ENCODE measurements around the gene SHISAL2A. TPM values are rescaled to one million over a fixed set of nuclear protein-coding genes. Genes with fewer than 3 reads are reported as not detected.

The SHISAL2A gene
- total and polyA plus RNA-seq, 2 of the 13 experiments (the other 11 are each of a cell fraction or from before 2014, with no cell fraction given) = not detected

GRCh38 chr1:52651904-52652303 is 18.9 kb downstream of the SHISAL2A start (continued):
- TF ChIP-seq, protein P1, sequence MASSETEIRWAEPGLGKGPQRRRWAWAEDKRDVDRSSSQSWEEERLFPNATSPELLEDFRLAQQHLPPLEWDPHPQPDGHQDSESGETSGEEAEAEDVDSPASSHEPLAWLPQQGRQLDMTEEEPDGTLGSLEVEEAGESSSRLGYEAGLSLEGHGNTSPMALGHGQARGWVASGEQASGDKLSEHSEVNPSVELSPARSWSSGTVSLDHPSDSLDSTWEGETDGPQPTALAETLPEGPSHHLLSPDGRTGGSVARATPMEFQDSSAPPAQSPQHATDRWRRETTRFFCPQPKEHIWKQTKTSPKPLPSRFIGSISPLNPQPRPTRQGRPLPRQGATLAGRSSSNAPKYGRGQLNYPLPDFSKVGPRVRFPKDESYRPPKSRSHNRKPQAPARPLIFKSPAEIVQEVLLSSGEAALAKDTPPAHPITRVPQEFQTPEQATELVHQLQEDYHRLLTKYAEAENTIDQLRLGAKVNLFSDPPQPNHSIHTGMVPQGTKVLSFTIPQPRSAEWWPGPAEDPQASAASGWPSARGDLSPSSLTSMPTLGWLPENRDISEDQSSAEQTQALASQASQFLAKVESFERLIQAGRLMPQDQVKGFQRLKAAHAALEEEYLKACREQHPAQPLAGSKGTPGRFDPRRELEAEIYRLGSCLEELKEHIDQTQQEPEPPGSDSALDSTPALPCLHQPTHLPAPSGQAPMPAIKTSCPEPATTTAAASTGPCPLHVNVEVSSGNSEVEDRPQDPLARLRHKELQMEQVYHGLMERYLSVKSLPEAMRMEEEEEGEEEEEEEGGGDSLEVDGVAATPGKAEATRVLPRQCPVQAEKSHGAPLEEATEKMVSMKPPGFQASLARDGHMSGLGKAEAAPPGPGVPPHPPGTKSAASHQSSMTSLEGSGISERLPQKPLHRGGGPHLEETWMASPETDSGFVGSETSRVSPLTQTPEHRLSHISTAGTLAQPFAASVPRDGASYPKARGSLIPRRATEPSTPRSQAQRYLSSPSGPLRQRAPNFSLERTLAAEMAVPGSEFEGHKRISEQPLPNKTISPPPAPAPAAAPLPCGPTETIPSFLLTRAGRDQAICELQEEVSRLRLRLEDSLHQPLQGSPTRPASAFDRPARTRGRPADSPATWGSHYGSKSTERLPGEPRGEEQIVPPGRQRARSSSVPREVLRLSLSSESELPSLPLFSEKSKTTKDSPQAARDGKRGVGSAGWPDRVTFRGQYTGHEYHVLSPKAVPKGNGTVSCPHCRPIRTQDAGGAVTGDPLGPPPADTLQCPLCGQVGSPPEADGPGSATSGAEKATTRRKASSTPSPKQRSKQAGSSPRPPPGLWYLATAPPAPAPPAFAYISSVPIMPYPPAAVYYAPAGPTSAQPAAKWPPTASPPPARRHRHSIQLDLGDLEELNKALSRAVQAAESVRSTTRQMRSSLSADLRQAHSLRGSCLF (CRISPR knock-in tag; IDR thresholded peaks at IDR 0.05; ENCODE audit: borderline replicate concordance) = no peak
- TF ChIP-seq ZBTB10 (CRISPR knock-in tag; IDR thresholded peaks at IDR 0.05; ENCODE audit: borderline replicate concordance) (no peak), MLLT10 (CRISPR knock-in tag; IDR thresholded peaks at IDR 0.05) (no peak), KDM5A (IDR thresholded peaks at IDR 0.05; ENCODE audit: borderline replicate concordance, low read length) (no peak), MAFF (IDR thresholded peaks at IDR 0.05; ENCODE audit: low read depth, low read length) (no peak), AKAP8 (CRISPR knock-in tag; IDR thresholded peaks at IDR 0.05) (no peak), SNRNP70 (IDR thresholded peaks at IDR 0.05; ENCODE audit: low read depth, low read length) (no peak), ZNF75D (CRISPR knock-in tag; IDR thresholded peaks at IDR 0.05; ENCODE audit: borderline replicate concordance) (no peak), ZNF275 (CRISPR knock-in tag; IDR thresholded peaks at IDR 0.05; ENCODE audit: borderline replicate concordance) (no peak), ZNF207 (IDR thresholded peaks at IDR 0.05; ENCODE audit: borderline replicate concordance) (no peak), JUND (CRISPR knock-in tag; IDR thresholded peaks at IDR 0.05) (no peak), ZNF605 (CRISPR knock-in tag; IDR thresholded peaks at IDR 0.05) (no peak), ZNF501 (CRISPR knock-in tag; IDR thresholded peaks at IDR 0.05) (no peak)
- TF ChIP-seq, protein P2, sequence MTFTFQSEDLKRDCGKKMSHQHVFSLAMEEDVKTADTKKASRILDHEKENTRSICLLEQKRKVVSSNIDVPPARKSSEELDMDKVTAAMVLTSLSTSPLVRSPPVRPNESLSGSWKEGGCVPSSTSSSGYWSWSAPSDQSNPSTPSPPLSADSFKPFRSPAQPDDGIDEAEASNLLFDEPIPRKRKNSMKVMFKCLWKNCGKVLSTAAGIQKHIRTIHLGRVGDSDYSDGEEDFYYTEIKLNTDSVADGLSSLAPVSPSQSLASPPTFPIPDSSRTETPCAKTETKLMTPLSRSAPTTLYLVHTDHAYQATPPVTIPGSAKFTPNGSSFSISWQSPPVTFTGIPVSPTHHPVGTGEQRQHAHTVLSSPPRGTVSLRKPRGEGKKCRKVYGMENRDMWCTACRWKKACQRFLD (CRISPR knock-in tag; IDR thresholded peaks at IDR 0.05; ENCODE audit: borderline replicate concordance) = no peak
- TF ChIP-seq, protein P3, sequence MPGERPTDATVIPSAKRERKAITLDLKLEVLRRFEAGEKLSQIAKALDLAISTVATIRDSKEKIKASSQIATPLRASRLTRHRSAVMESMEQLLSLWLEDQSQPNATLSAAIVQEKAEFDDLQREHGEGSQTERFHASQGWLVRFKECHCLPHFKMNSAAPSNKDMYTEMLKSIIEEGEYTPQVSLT (CRISPR knock-in tag; IDR thresholded peaks at IDR 0.05; ENCODE audit: borderline replicate concordance, low read depth) = no peak
- TF ChIP-seq, protein P4, sequence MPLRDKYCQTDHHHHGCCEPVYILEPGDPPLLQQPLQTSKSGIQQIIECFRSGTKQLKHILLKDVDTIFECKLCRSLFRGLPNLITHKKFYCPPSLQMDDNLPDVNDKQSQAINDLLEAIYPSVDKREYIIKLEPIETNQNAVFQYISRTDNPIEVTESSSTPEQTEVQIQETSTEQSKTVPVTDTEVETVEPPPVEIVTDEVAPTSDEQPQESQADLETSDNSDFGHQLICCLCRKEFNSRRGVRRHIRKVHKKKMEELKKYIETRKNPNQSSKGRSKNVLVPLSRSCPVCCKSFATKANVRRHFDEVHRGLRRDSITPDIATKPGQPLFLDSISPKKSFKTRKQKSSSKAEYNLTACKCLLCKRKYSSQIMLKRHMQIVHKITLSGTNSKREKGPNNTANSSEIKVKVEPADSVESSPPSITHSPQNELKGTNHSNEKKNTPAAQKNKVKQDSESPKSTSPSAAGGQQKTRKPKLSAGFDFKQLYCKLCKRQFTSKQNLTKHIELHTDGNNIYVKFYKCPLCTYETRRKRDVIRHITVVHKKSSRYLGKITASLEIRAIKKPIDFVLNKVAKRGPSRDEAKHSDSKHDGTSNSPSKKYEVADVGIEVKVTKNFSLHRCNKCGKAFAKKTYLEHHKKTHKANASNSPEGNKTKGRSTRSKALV (CRISPR knock-in tag; IDR thresholded peaks at IDR 0.05) = no peak

Measured in HepG2 (cell line).